Mesenchymal stem cell (in vitro differentiated cells and primary cell): Measurements from ENCODE around the gene HBP1.
"Not testable (repeated sequence)": the region's sequence is repeated elsewhere in the genome, so short reads cannot be mapped to it uniquely, and the experiment has no call there.

Source experiments
- DNase-seq: peaks from one replicate; pipeline ENCODE4 v3.0.0-alpha.2; 2013
- H2AFZ ChIP-seq: one replicate; pipeline ENCODE4 v1.6.1; 2013; ENCODE audit warnings: low read depth, mild to moderate bottlenecking, control low read depth, inconsistent platforms, low read length, moderate library complexity
- H2AK5ac ChIP-seq: 2 replicates; pipeline ENCODE4 v1.6.1; 2013; ENCODE audit warnings: low read length, moderate library complexity, mild to moderate bottlenecking, inconsistent platforms; ENCODE audit not compliant: severe bottlenecking
- H2BK120ac ChIP-seq: one replicate; pipeline ENCODE4 v1.6.1; 2013; ENCODE audit warnings: low read depth, mild to moderate bottlenecking, inconsistent platforms, low read length, moderate library complexity
- H2BK12ac ChIP-seq, 2 experiments: one replicate each; pipeline ENCODE4 v1.6.1; 2013; ENCODE audit warnings: inconsistent platforms in 2 of 2, low read length in 2 of 2, mild to moderate bottlenecking in 2 of 2, moderate library complexity in 2 of 2, control low read depth in 1 of 2
- H2BK15ac ChIP-seq: one replicate; pipeline ENCODE4 v1.6.1; 2013; ENCODE audit warnings: mild to moderate bottlenecking, low read depth, inconsistent platforms; ENCODE audit not compliant: poor library complexity, severe bottlenecking
- H2BK5ac ChIP-seq: 2 replicates; pipeline ENCODE4 v1.6.1; 2013; ENCODE audit warnings: low read depth, mild to moderate bottlenecking, low read length, control low read depth, inconsistent platforms; ENCODE audit not compliant: poor library complexity, severe bottlenecking
- H3K14ac ChIP-seq, 2 experiments: one replicate each; pipeline ENCODE4 v1.6.1; 2013; ENCODE audit warnings: inconsistent platforms in 2 of 2, low read length in 2 of 2, control low read depth in 1 of 2, mild to moderate bottlenecking in 1 of 2, moderate library complexity in 1 of 2
- H3K18ac ChIP-seq, 2 experiments: one replicate each; pipeline ENCODE4 v1.6.1; 2013; ENCODE audit warnings: inconsistent platforms in 2 of 2, low read length in 2 of 2, control low read depth in 1 of 2, low read depth in 1 of 2, mild to moderate bottlenecking in 1 of 2
- H3K23ac ChIP-seq, 2 experiments: one replicate each; pipeline ENCODE4 v1.6.1; 2013; ENCODE audit warnings: inconsistent platforms in 2 of 2, low read length in 2 of 2, mild to moderate bottlenecking in 2 of 2, moderate library complexity in 2 of 2, control low read depth in 1 of 2
- H3K27ac ChIP-seq: 2 replicates; pipeline ENCODE4 v1.5.1; 2013; ENCODE audit warnings: mild to moderate bottlenecking, moderate library complexity, low read length, control low read depth, inconsistent platforms; ENCODE audit not compliant: poor library complexity, severe bottlenecking
- H3K27me3 ChIP-seq, 2 experiments: 2 replicates each; pipeline versions ENCODE4 v1.6.1 to v1.7.0; 2013; ENCODE audit warnings: low read length in 2 of 2, mild to moderate bottlenecking in 2 of 2, moderate library complexity in 2 of 2, control low read depth in 1 of 2, inconsistent platforms in 1 of 2; ENCODE audit not compliant: control insufficient read depth in 1 of 2, insufficient read depth in 1 of 2
- H3K36me3 ChIP-seq, 2 experiments: 2 replicates each; pipeline versions ENCODE4 v1.6.1 to v1.7.0; 2013; ENCODE audit warnings: low read length in 2 of 2, control low read depth in 1 of 2, inconsistent platforms in 1 of 2, low read depth in 1 of 2, mild to moderate bottlenecking in 1 of 2; ENCODE audit not compliant: insufficient read depth in 2 of 2, control insufficient read depth in 1 of 2
- H3K4ac ChIP-seq, 2 experiments: one replicate each; pipeline ENCODE4 v1.6.1; 2013; ENCODE audit warnings: inconsistent platforms in 2 of 2, low read length in 2 of 2, mild to moderate bottlenecking in 2 of 2, moderate library complexity in 2 of 2, control low read depth in 1 of 2, low read depth in 1 of 2
- H3K4me1 ChIP-seq: 2 replicates; pipeline ENCODE4 v1.6.1; 2013; ENCODE audit warnings: low read depth, low read length, control low read depth; ENCODE audit not compliant: control insufficient read depth, insufficient read depth
- H3K4me2 ChIP-seq: 2 replicates; pipeline ENCODE4 v1.6.1; 2013; ENCODE audit warnings: low read length, mild to moderate bottlenecking, inconsistent platforms; ENCODE audit not compliant: poor library complexity, severe bottlenecking
- H3K4me3 ChIP-seq, 2 experiments: 2 replicates each; pipeline versions ENCODE4 v1.5.1 to v1.7.0; 2013; ENCODE audit warnings: low read length in 2 of 2, mild to moderate bottlenecking in 2 of 2, control low read depth in 1 of 2, low read depth in 1 of 2; ENCODE audit not compliant: insufficient read depth in 1 of 2
- H3K79me1 ChIP-seq: replicated peaks from 2 replicates; pipeline ENCODE4 v1.6.1; 2013; ENCODE audit warnings: mild to moderate bottlenecking, control low read depth, low read length, inconsistent platforms; ENCODE audit not compliant: poor library complexity, severe bottlenecking
- H3K9ac ChIP-seq: 2 replicates; pipeline ENCODE4 v1.7.0; 2013; ENCODE audit warnings: mild to moderate bottlenecking, low read length, moderate library complexity
- H3K9me3 ChIP-seq: 2 replicates; pipeline ENCODE4 v1.7.0; 2013; ENCODE audit warnings: mild to moderate bottlenecking, low read length; ENCODE audit not compliant: control insufficient read depth
- H4K8ac ChIP-seq: one replicate; pipeline ENCODE4 v1.6.1; 2013; ENCODE audit warnings: inconsistent platforms, mild to moderate bottlenecking, low read length, moderate library complexity
- H4K91ac ChIP-seq: one replicate; pipeline ENCODE4 v1.6.1; 2013; ENCODE audit warnings: mild to moderate bottlenecking, low read length, inconsistent platforms
- WGBS: methylation state at CpG from one replicate; pipeline ENCODE4 v1.1.7; 2013; ENCODE audit warnings: mixed read lengths; 5-methylcytosine and 5-hydroxymethylcytosine counted together

Gene HBP1

GRCh38 chr7:107151538-107151937 is 17.3 kb upstream of the HBP1 start:
- peaks cover 3% of the 10 kb centered on the region for H3K4me1 ChIP-seq
- no peak overlapping the region for H4K91ac ChIP-seq
- no peak overlapping the region for H3K23ac ChIP-seq
- no peak overlapping the region for H2BK5ac ChIP-seq
- no peak for DNase-seq
- H3K27me3 ChIP-seq: no peaks in the 10 kb centered on the region
- peak overlapping the region; percentile 9 for H3K9ac ChIP-seq
- H3K4ac ChIP-seq: no peak overlapping the region
- H3K79me1 ChIP-seq: no peaks in the 10 kb centered on the region
- no peak overlapping the region for H3K14ac ChIP-seq
- no peak overlapping the region for H2AFZ ChIP-seq
- H2BK120ac ChIP-seq: no peak overlapping the region
- H2BK15ac ChIP-seq: no peak overlapping the region
- no peak overlapping the region for H3K4me2 ChIP-seq
- no peak overlapping the region for H3K18ac ChIP-seq
- H3K4me3 ChIP-seq: no peak overlapping the region
- no peak overlapping the region for H2AK5ac ChIP-seq
- no peak overlapping the region for H3K27ac ChIP-seq
- H3K9me3 ChIP-seq: no peaks in the 10 kb centered on the region
- H4K8ac ChIP-seq: no peak overlapping the region
- 97% methylated on average over 6 of the region's 7 CpGs for WGBS
- no peak overlapping the region for H2BK12ac ChIP-seq
- no peaks in the 10 kb centered on the region for H3K36me3 ChIP-seq

DNA sequence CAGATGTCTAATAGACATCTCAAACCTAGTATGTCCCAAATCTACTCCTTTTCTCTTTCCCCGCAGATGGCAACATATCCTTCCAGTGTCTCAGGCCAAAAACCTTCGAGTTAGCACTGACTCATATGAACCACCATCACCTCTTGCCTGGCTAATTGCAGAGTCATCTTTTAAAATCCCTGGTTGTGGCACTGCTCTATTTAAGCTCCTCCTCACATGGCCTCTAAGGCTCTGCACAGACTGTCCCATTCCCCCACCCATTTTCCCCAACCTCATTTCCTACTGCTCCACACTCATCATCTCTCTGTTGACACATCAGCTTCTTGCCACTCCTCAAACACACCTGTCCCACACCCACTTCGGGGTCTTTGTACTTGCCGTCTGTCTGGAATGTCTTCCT is 16.8 kb upstream of the HBP1 start:
- H3K9ac ChIP-seq: peak overlapping the region; percentile 9
- no peak overlapping the region for H3K4me3 ChIP-seq
- no peaks in the 10 kb centered on the region for H3K79me1 ChIP-seq
- H3K27me3 ChIP-seq: no peaks in the 10 kb centered on the region
- H3K18ac ChIP-seq: no peak overlapping the region
- DNase-seq: peak; percentile 57
- H3K27ac ChIP-seq: no peak overlapping the region
- H3K36me3 ChIP-seq: no peaks in the 10 kb centered on the region
- no peak overlapping the region for H2BK5ac ChIP-seq
- no peak overlapping the region for H2BK15ac ChIP-seq
- H2AK5ac ChIP-seq: no peak overlapping the region
- H2BK120ac ChIP-seq: no peak overlapping the region
- peaks cover 3% of the 10 kb centered on the region for H3K4me1 ChIP-seq
- H3K4me2 ChIP-seq: no peak overlapping the region
- no peak overlapping the region for H2AFZ ChIP-seq
- 51% methylated on average over 4 of the region's 4 CpGs for WGBS
- no peak overlapping the region for H3K23ac ChIP-seq
- H3K9me3 ChIP-seq: no peaks in the 10 kb centered on the region
- H3K4ac ChIP-seq: no peak overlapping the region
- H3K14ac ChIP-seq: no peak overlapping the region
- H4K8ac ChIP-seq: no peak overlapping the region
- no peak overlapping the region for H2BK12ac ChIP-seq
- no peak overlapping the region for H4K91ac ChIP-seq

DNA sequence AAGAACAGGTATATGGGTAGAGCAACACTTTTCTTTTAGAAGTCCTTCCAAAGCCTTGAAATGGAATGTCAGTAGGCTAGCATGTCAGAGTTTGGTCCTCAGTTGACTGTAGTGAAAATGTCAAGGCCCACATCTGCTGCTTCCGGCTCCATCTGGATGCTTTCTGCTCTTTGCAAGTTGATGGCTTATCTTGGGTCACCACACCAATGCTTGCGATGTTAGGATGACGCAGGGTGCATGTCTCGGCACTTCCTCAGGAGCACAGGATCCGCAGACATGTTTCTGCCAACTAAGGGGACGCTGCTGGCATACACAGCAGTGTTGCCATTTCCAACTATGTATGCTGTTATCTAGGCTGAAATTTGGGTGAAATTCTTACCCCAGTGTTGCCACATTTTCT is 14.0 kb upstream of the HBP1 start:
- Histone ChIP-seq H3K79me1 (no peaks in the 10 kb centered on the region), H3K4me1 (peaks cover 3% of the 10 kb centered on the region), H3K23ac (no peak overlapping the region), H3K4me2 (no peak overlapping the region), H2BK12ac (no peak overlapping the region), H3K9me3 (no peaks in the 10 kb centered on the region), H2BK120ac (no peak overlapping the region), H4K8ac (no peak overlapping the region), H3K27ac (no peak overlapping the region), H2BK5ac (no peak overlapping the region), H3K14ac (no peak overlapping the region), H3K27me3 (no peaks in the 10 kb centered on the region), H3K4ac (no peak overlapping the region), H3K18ac (peak overlapping the region in 1 of 2 experiments; percentile 43), H3K4me3 (no peak overlapping the region), H2AK5ac (no peak overlapping the region), H2AFZ (no peak overlapping the region), H3K9ac (no peak overlapping the region), H4K91ac (no peak overlapping the region), H3K36me3 (no peaks in the 10 kb centered on the region), H2BK15ac (no peak overlapping the region)
- 96% methylated on average over 6 of the region's 6 CpGs for WGBS
- no peak for DNase-seq

GRCh38 chr7:107155726-107156125 is 13.1 kb upstream of the HBP1 start:
- not testable (repeated sequence) for H3K27me3 ChIP-seq, H3K79me1 ChIP-seq, H3K4me2 ChIP-seq, H3K4me3 ChIP-seq, H4K91ac ChIP-seq, H2BK12ac ChIP-seq, H4K8ac ChIP-seq, H3K4me1 ChIP-seq, H3K36me3 ChIP-seq, H2BK5ac ChIP-seq, DNase-seq, H3K27ac ChIP-seq, H2AK5ac ChIP-seq, H3K9me3 ChIP-seq, H2BK15ac ChIP-seq, H3K23ac ChIP-seq, H3K9ac ChIP-seq, H2BK120ac ChIP-seq, H3K18ac ChIP-seq, H2AFZ ChIP-seq, H3K14ac ChIP-seq, H3K4ac ChIP-seq
- WGBS: 98% methylated on average over 2 of the region's 3 CpGs
